HG03521 (cell line): ENCODE measurements around the gene COX7A2.

Source experiments
- ATAC-seq: cut with Tn5 transposase; IDR thresholded peaks from one replicate; pipeline ENCODE4 v1.9.1; 2021; ENCODE audit warnings: mild to moderate bottlenecking, moderate library complexity; ENCODE audit not compliant: unreplicated experiment

The COX7A2 gene

GRCh38 chr6:75222261-75222660 is 21.3 kb downstream of the COX7A2 start:
- ATAC-seq: no peak

DNA sequence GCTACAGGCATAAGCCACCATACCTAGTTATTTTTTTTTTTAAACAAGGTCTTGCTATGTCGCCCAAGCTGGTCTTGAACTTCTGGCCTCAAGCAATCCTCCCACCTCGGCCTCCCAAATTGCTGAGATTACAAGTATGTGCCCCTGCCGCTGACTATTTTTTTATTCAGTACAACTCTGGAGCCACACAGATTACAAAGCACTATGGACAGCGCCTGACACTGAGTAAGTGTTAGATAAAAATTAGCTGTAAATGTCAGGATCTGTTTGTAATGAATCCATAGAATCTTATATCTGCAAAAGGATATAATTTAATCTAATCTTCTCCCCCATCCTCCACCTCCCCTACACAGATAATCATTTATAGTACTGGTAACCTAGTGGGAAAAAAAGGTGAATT is 22.5 kb downstream of the COX7A2 start:
- no peak for ATAC-seq

GRCh38 chr6:75220357-75220756 is 23.2 kb downstream of the COX7A2 start:
- no peak for ATAC-seq

DNA sequence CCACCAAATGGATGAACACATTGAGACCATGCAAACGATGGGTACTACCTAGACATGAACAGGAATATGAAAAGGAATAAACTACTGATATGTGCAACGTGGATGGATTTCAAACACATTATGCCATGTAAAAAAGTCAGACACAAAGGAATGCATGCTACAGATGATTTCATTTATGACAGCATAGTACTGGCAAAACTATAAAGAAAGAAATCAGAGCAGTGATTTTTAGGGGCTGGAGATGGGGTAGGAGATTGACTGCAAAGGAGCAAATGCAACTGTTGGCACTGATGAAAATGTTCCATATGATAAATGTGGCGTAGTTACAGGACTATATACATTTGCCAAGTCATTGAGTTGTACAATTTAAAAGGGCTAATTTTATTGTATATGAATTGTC is 24.3 kb downstream of the COX7A2 start:
- ATAC-seq: no peak

GRCh38 chr6:75217193-75217592 is 26.4 kb downstream of the COX7A2 start:
- ATAC-seq: no peak

GRCh38 chr6:75215291-75215690 is 28.3 kb downstream of the COX7A2 start:
- ATAC-seq: no peak

DNA sequence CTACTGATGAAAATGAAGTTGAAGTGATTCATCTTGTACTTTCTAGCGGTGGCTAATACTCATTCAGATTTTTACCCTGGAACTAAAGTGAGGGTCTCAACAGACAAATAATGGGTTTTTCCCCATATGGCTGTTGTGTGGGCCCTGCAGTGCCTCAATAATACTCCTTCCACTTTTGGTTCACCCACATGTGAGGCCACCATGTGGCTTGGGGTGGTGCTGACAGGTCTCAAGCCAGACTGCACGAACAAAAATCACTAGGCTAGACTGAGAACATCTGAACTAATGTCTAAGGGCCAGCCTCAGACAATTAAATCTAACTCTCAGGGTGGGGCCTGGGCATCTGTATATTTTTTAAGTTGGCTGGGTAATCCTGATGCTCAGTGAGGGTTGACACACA is 29.9 kb downstream of the COX7A2 start:
- ATAC-seq: no peak

DNA sequence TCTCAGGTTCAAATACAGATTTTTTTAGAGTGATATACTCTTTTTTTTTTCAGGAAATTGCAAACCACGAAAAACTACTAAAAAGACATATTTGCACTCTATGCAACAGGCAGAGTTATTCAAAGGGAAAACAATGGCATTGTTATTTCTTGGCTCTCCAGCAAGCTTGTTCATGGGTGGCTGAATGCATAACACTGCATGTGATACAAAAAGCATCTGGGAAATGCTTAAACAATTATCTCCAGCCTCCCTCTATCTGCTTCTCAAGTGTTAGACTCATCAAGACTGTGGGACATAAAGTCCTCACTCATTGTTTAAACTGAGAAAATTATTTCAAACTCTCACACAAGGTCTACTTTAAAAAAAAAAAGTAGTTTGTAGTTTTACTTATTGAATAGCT is 30.5 kb downstream of the COX7A2 start:
- ATAC-seq: no peak

- ATAC-seq: no peak
These were observed 31.5 kb downstream of the COX7A2 start for GRCh38 chr6:75211920-75212590.

DNA sequence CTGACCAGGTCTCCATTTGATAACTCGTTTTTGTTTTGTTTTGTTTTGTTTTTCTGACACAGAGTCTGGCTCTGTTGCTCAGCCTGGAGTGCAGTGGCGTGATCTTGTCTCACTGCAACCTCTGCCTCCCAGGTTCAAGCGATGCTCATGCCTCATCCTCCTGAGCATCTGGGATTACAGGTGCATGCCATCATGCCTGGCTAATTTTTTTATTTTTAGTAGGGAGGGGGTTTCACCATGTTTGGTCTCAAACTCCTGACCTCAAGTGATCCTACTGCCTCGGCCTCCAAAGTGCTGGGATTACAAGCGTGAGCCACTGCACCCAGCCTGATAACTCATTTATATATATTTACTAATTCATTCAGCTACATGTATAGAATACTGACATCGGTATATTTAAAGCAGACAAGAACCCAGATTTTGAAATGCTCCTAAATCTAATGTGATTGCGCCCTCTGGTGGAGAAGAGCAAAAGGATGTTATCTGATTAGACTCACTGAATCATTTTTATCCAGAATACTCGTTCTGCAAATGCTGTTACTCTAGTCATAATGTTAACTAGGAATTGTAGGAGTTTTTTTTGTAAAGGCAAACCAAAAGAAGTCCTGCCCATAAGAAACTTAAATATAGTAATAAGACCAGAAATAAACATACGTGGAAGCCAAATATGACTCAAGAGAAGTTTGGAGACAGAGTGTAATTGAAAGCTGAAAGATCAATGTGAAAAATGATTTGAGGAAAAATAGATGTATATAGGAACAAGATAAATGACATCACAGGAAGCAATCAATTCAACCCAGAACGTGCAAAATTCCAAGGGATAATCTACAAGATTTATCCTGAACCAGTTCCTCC is 32.5 kb downstream of the COX7A2 start:
- no peak for ATAC-seq

DNA sequence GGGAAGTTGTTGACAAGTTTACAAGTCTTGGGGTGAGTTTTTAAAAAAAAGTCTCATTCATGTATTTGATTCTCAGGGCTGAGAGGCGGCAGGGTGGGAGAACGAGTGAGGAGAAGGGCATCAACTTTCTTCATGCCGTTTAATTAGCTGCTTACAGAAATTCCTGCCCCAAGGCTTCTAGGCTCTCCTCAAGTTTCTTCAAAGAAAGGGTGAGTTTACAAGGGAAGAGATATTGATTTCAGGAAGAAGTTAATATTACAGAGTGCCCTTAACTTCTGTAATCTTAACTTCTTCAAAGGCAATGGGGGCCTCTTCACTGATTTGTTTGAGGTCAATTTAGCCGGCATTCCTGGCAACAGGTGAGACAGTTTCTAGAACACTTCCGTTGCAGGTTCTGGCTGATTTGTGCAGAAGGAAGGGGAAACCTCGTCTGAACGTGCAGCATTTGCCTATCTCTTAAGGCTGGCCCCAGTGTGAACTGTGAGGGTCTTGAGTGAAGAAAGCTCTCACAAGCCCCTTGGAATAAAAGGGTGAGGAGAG is 34.3 kb downstream of the COX7A2 start:
- ATAC-seq: no peak

DNA sequence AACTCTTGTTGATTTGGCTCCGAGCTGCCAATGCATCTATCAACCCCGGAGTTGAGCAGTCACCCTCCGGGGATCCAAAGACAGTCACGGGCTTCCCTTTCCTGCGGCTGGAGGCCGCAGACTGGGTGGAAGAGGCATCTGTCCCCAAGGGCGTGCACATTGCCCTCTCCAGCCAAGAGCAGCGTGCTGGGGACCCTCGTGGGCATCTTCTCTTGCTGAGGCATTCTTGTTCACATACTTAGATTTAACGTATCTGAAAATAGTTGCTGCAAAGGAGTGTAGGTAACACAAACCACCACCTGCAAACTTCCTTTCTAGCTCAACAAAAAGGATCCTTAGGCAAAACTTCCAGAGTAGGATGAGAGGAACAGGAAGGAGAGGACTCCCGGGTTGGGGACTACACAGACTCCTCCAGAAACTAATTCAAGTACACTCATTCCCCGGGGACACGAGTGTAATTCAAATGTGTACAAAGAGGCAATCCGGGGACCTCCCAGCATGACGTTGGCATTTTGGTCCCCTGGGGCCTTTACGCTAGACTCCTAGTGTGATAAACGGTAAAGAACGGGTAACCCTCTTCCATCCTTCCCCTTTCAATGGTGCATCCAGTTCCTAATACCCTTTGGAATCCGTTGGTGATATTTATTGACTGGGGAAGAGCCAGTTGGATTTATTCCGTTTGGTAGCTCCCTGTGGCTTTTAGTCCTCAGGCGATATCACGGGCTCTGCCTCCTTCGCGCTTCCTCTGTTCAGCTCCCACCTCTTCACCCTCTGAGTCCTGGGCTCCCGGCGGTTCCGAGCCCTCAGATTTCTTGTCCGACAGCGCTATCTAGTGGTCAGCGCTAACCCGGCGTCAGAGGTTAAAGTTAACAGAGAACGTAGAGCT is 35.1 kb downstream of the COX7A2 start:
- ATAC-seq: peak; percentile 72

DNA sequence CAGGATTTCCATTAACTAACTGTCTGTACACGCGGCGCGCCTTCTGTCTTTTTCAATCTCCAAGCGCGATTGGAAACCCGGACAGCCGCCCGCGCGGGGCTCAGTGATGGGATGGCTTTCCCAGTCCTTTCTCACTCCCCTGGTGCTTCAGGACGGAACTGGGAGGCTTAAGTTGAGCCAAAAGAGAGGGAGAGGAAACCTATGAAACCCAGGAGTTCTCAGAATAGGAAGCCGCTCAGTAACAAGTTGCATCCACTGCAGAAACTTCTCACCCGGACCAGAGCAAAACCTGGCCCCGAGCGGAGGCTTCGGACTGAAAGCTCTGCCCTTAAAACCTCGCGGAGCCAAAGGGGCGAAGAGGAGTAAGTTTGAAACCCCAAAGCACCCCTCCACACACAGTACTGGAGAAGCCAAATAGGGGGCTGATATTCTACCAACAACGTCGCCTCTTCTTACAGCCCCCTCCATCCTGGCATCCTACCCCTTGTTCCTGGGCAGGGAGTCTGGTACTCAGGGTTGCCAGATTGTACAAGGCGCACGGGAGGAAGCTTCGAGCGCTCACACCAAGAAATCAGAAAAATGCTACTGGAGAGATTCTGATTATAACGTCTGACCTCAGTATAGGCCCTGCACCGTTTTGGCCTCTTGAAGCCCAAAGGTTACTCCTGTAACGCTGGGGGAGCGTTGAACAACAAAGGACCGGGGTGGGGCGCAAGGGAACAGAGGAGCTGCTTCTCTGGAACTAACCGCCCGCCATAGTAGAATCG is 36.8 kb downstream of the COX7A2 start:
- no peak for ATAC-seq

DNA sequence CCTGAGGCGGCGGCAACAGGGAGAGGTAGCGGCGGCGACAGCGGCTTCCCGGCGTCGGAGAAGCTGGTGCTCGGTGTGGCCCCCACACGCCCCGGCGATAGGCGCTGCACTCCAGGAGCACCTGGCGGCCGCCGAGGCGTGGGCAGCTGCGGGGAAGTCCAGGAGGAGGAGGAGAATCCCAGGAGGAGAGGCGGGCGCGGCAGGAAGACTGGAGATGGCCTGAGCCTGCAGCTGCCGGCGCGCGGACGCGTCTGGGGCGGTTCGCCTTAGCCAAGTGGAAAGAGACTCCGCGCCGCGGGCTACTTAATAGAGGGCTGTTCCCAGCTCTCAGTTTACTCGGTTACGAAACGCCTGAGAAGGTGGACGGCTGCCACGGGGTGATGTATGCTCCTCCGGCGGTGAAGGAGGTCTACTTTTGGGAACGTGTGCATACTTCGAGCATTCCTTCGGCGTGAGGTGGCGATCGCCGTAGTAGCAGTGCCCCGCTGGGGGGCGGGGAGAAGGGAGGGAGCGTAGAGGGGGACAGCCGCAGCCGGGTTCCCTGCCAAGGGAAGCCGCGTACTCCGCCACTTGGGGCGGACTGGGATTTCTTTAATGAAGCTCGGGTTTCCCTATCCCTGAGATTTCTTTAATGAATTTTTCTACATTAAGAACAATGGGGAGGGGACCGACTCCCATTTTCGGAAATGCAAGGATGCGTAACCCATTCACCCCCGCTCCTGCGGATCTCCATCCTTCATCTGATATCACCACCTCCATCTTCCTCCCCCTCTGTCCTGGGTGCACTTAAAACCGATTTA is 37.6 kb downstream of the COX7A2 start, which contains the start of gene COL12A1:
Gene COL12A1 (minus strand): TSS at position 278 of the 800 bp plus-strand sequence. CDS start 3,261 bp downstream, outside the sequence.
- ATAC-seq: no peak

- ATAC-seq: no peak
These were observed 38.4 kb downstream of the COX7A2 start for GRCh38 chr6:75204959-75205775.

GRCh38 chr6:75204217-75204958 is 39.2 kb downstream of the COX7A2 start:
- ATAC-seq: no peak

DNA sequence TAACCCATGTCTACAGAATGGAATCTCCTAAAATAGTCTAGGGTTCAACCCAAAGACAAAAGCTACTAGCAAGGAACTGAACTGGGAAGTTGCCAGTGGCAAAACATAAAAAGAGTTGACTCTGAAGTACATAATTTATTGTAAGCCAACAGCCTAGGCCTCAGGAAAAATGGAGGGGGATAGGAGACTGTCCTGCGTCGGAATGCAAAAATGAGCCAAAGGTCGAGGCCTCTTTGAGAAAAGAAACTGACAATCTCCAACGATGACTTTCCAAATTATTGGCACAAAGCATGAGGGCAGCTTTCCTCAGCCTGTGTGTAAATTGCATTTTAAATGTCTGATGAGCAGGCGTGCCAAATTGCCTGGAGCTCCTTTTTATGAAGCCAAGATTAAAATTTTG is 39.9 kb downstream of the COX7A2 start:
- ATAC-seq: no peak

- no peak for ATAC-seq
These were observed 40.9 kb downstream of the COX7A2 start for GRCh38 chr6:75202676-75203131.
